HCEC 1CT (cell line): ENCODE measurements around the gene LONP2.
"Not testable (repeated sequence)": the region's sequence is repeated elsewhere in the genome, so short reads cannot be mapped to it uniquely, and the experiment has no call there.

Source experiments
- DNase-seq: peaks from one replicate; pipeline ENCODE4 v3.0.0-alpha.2; 2017

The LONP2 gene

DNA sequence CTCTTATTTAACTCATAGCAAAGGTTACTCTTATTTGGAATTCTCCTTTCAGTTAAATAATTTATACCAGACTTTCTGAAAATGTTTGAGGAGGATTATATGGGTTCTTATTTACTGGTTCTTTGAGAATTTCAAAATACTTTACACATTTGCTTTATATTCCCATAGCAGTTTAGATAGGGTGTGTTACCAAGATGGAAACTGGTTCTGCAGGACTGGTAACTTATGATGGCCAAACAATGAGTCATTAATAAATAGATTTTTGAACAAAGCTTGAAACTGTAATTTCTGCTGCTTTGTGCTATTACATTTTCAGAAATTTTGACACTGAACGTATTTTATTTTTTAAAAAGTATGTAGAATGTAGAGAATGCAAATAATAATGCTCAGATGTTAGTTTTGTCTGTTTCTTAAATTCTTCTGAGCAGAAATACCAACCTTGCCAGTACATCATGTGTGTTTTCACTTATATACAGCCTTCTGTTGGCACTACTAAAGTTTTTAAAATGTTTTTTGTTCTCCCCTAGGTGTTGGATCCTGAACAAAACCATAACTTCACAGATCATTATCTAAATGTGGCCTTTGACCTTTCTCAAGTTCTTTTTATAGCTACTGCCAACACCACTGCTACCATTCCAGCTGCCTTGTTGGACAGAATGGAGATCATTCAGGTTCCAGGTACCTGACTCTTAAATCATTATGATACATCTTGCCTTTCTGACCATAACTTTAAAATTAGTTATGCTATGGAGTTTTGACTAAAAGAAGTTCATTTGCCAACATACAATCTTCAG is 51.6 kb downstream of the LONP2 start:
- DNase-seq: no peak

DNA sequence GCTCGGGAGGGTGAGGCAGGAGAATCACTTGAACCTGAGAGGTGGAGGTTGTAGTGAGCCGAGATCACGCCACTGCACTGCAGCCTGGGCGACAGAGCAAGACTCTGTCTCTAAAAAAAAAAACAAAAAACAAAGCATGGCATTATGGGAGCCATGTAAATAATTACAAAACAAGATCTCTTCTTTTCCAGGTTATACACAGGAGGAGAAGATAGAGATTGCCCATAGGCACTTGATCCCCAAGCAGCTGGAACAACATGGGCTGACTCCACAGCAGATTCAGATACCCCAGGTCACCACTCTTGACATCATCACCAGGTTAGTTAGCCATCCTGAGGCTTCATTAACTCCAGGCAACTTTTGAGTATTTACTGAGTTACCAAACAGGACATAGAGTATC is 55.4 kb downstream of the LONP2 start:
- no peak for DNase-seq

- no peak for DNase-seq
Observed at GRCh38 chr16:48300391-48300856, 56.3 kb downstream of the LONP2 start.

- no peak for DNase-seq
Observed at GRCh38 chr16:48308535-48308934, 64.4 kb downstream of the LONP2 start.

GRCh38 chr16:48310908-48311641 is 67.0 kb downstream of the LONP2 start:
- no peak for DNase-seq

- not testable (repeated sequence) for DNase-seq
Observed at GRCh38 chr16:48313905-48314304, 69.8 kb downstream of the LONP2 start.

DNA sequence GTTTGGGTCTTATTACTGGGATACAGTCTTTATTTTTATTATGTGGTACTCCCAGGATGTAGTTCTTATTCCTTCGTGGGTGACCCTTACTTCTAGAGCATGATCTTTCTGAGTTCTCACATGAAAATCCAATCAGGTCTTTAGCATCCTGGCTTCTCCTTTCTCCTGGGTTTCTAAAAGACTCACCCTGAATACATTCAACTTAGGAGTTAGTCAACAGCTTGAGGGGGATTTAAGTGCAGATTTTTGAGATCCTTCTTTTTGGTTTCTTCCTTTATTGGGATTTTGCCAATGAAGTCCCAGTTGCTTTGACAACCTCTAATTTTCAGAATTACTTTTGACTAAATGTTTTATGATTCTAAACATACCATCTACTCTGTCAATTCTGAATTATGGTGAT is 72.9 kb downstream of the LONP2 start:
- no peak for DNase-seq

GRCh38 chr16:48317614-48318315 is 73.7 kb downstream of the LONP2 start:
- peak; percentile 75 for DNase-seq

- no peak for DNase-seq
Observed at GRCh38 chr16:48318630-48319029, 74.5 kb downstream of the LONP2 start.

GRCh38 chr16:48321317-48322036 is 77.4 kb downstream of the LONP2 start:
- DNase-seq: peak; percentile 74

GRCh38 chr16:48323783-48324775 is 80.0 kb downstream of the LONP2 start:
- peak; percentile 9 for DNase-seq

DNA sequence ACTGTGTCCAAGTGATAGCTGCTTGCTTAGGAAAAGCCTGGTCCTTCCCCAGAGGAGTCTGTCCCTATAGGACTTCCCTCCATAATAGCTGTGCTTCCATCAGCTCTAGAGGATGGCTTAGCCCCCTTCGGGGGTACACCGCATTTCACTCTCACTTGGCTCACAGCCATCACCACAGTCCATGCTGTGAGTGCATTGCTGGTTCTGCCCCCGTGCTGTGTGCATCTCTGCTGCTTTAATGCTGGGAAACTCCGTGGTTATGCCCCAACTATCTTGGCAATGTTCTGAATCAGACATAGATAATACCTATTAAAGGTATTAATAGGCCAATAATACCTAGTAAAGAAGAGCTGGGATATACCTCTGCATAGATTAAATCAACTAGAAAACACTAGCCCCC is 82.8 kb downstream of the LONP2 start:
- no peak for DNase-seq

GRCh38 chr16:48329138-48329537 is 85.0 kb downstream of the LONP2 start:
- no peak for DNase-seq

GRCh38 chr16:48330189-48330840 is 86.2 kb downstream of the LONP2 start:
- no peak for DNase-seq

- DNase-seq: no peak
Observed at GRCh38 chr16:48330841-48331192, 86.7 kb downstream of the LONP2 start.

GRCh38 chr16:48332978-48333377 is 88.9 kb downstream of the LONP2 start:
- no peak for DNase-seq

- no peak for DNase-seq
Observed at GRCh38 chr16:48334325-48334724, 90.2 kb downstream of the LONP2 start.

DNA sequence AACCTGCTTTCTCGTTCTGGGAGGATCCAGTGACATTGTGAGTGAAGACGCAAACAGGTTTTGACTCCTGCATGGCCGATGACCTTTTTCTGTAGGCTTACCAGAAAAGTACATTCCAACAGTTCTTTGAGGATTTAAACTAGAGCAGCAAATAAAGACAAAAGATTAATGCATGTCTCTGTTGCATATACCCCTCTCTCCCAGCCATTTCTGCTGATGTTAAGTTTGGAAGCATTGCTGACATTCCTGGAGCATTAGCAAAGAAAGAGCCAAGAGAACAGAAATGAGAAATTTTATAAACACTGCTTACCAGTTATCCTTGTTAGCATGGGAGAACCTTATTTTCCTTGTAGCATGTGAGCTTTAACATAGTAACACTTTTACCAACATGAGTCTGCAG is 91.9 kb downstream of the LONP2 start:
- peak; percentile 61 for DNase-seq

DNA sequence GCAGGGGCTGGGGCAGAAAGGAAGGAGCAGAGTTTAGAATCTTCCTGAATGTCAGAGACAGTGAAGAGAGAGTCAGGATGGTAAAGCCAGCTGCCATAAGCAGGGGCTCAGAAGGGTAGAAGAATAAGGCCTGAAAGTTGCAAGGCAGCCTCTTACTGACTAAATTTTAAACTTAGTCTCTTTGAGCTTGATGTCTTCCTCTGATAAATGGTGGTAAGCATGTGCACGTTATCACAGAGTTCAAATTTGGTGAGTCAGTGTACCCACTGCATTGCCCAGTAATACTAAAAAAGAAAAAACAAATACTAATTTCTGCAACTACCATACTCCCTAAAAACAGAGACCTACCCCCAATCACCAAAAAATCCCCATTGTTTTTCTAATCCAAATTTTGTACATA is 96.0 kb downstream of the LONP2 start:
- no peak for DNase-seq

DNA sequence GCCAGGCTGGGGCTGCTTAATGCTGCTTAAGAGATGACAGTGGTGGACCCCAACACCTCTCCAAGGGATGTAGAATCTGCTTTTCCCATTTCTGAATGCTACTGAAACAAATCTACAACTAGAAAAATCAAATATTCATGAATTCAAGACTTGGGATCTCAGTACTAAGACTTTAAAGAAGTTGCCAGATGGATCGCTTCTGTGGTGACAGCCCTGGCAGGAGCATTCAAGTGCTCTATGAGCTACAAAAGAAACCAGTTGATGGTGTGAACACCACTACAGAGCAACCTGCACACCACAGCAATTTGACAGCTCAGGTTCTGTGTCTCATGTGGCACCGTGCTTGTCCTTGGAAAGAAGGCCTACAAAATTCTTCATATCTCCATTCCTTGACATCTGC is 98.5 kb downstream of the LONP2 start:
- DNase-seq: no peak

DNA sequence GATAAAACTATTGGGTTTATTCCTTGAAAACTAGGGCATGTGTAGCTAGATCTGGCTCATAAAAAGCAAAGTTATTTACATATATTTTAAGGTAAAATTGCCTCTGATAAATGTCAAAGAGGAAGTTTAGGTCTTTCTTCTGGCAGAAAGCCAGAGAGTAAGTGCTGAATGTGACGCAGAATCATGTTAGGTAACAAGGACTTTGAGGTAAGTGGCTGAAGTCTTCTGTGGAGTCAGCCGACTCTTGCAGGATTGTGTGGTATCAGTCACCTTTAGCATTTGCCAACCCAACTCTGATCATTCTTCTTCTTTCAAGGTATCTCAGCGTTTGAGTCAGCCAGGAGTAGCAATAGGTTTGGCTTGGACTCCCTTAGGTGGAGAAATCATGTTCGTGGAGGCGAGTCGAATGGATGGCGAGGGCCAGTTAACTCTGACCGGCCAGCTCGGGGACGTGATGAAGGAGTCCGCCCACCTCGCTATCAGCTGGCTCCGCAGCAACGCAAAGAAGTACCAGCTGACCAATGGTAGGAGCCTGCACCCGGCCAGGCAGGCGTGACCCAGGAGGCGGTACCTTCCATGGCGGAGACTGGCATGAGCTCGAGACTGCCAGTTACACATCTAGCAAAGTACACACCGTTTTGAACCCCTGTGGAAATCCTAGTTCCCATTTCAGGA is 103.2 kb downstream of the LONP2 start:
- no peak for DNase-seq
